ENCODE results near the gene FRS2.

Gene FRS2

DNA sequence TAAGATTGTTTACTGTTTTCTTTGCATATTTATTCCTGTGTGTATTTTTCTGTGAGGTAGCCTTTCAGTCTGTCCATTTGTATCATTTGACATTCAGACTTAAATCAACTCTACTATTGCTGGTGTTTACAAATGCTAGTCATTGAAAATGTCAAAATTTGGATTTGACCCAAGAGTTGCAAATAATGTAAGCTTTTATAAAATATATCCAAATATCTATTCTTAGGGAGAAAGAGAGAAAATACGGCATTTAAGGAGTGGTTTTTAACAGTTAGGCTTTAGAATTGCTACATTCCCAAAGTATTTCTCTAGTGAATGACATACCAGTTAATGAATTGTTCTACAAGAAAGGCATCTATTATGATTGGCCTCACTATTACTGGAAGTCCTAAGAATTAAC lies 37.9 kb downstream of the FRS2 start:
- DNase-seq: no peak

DNA sequence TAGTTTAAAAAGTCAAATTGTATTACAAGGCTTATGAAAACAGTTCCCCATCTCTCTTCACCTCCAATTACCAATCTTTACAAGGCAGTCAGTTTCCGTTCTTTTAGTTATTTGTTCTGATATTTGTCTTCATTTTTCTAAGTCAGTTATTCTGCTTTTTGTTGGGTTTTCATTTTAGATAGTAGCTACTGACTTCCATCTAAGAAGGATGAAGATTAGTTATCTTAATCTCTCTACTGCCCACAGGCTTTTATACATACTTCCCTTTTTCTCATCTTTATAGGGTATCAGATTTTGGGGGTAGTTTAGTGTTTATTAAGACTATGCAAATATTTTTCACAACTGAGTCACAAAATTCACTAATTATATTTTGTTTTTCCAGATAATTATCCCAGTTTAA lies 38.4 kb downstream of the FRS2 start:
- DNase-seq: no peak

DNA sequence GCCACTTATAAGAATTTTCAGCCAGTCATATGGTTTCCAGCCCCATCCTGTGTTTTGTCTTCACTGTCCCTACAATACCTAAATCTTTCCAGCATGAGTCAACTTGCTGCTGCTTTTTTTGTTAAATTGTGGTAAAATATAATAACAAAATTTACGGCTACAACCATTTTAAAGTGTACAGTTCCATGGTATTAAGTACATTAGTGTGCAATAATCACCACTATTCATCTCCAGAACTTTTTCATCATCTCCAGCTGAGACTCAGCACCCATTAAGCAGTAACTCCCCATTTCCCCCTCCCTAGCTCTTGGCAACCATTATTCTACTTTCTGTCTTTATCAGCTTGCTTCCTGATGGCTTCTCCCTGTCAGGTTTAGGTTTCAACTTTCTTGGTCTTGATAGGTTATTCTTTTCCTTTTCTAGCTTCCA lies 39.1 kb downstream of the FRS2 start:
- no peak for DNase-seq

DNA sequence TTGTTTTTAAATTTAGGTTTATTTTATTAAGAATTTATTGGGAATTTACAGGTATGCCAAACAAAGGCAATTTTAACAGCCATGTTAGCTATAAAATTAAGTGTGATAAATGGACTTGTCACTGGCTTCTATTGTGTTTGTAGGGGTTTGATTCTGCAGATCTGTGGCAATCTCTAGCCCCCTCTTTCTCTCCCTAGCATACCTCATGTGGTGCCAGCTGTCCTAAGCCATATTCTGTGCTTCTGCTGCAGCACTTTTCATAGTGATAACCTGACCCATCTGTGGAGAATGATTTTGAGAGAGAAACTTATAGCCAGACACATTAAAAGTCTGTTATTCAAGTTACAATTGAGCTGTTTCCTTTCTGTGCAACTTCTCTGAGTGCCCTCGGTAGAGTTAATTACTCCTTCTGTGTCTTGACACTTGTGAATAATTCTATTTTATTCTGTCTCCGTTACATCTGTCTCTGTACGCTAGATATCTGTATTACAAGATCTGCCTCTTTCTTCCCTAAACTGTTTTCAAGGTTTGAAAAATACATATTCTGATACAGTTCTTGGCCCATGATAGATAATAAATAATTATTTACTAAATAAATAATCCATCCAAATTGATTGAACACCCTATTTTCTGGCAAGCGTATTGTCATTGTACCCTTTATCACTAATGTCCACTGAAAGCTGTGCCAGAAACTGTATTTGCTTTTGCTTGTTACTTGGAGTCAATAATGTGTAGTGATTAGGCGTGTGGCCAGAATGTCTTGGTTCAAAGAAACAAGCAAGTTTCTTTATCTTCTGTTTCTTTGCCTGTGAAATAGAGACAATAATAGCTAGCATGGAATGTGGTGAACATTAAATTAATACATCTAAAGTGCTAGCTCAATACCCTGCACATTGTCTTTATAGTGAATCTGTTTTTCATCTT lies 40.0 kb downstream of the FRS2 start:
- DNase-seq: no peak

DNA sequence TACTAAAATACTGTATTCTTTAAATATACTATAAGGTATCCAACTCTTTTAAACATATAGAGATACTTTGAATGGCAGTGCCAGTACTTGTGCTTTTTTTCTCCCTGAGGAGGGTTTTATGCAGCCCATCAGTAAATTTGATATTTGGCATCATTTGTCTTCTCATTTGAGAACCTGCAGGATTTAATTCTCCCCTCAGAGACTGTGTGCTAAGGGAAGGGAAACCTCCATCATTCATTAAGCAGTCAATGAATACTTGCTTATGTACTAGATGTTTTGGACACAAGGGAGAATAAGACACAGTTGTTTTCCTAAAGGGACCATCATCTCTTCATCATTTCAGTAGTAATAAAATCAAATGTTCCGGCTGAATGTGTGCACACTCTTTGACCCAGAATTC lies 40.8 kb downstream of the FRS2 start:
- DNase-seq: no peak

DNA sequence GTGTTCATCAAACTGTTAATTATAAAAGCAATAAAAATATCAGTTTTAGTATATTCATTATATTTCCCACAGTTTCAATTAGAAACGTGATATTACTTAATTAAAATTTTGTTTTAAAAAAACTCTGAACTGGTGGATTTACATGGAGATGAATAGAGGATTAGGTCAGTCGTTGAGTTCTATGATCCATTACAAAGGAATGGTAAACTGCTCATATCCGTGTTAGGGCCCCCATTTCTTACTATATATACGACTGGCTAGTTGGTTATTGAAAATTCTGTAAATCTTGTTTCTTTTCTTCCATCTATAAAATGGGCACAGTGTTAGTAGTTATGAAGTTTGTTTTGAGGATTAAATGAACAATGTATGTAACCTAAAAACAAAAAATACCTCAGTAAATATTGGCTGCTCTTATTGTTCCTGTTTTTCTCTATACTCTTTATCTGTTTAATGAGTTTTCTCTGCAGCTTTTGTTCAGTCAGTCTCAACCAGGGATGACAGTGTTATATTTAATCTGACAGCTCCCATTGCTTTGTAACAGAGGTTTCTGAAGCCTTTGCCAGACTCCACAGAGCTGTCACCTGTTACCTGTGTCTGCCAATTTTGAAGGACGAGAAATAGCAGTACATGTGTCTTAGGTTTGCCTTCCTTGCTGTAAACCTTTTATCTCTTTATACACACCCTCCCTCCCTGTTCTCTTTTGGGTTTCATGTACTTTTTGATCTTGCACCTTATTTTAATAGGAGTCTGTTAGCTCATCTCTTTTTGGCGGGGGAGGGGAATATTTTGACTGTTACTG lies 41.5 kb downstream of the FRS2 start:
- DNase-seq: no peak

DNA sequence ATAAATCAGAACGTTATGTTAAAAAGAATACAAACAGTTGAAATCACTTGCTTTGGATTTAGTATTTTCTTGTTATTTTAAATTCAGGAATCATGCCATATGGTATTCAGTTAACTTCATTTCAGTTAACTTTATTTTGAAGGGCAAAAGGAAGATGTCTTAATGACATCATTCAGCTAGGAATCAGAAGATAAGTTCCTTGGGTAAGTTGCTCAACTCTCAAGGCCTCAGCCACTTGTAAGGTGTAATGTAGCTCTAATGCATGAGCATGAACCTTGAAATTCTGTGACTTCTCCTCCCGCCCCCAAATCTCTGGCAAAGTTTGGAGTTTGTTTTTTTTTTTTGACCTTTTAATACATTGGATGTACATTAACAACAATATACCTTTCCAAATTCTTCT lies 42.6 kb downstream of the FRS2 start:
- DNase-seq: no peak

DNA sequence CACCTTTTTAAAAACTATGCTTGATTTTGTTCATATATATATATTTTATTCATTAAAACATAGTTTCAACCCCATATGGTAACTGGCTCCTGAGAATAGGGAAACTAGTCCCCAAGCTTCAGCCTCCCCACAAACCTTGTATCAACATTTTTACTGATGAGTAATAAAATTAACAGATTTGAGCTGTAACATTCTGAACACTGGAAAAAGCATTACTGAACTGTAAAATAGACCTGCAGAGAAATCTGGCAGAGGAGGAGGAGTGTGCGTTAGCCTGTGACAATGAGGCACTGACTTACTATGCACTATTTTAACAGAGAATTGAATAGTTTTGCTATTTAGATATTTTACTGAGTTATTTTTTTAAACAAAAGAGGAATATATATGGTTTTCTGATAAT lies 43.1 kb downstream of the FRS2 start:
- no peak for DNase-seq

DNA sequence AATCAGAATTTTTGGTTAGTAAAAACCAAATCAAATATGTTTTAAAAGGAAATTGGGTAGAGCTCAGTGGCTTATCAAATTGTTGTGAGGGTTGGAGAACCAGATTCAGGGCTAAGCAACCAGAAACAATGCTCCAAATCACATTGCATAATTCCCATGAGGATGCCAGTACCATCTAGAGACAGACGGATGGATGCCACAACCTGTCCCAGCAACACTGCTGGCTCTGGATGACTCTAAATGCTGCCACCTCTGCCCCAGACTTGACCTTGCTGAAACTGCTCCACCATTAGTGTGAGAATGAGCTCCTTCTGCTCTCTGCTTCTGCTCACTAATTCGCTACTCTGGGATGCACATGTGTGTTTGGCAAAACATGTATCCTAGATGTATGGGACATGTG lies 43.9 kb downstream of the FRS2 start:
- DNase-seq: no peak

DNA sequence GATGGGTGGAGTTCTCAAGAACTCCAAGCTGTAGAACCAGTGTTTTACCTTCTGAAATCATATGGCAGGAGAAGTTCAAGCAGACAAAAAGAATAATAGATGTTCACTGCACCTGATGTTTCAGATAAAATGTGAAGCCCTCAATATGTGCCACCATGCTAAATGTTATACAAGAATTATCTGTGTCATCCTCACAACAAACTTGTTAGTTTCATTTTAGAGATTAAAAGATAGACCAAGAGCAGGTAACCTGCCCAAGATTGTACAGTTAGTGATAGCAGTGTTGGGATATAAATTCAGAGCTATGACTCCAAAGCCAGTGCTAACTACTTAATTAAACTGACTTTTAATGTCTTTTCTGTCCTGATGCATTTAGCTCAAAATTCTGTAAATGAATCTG lies 44.7 kb downstream of the FRS2 start:
- no peak for DNase-seq

DNA sequence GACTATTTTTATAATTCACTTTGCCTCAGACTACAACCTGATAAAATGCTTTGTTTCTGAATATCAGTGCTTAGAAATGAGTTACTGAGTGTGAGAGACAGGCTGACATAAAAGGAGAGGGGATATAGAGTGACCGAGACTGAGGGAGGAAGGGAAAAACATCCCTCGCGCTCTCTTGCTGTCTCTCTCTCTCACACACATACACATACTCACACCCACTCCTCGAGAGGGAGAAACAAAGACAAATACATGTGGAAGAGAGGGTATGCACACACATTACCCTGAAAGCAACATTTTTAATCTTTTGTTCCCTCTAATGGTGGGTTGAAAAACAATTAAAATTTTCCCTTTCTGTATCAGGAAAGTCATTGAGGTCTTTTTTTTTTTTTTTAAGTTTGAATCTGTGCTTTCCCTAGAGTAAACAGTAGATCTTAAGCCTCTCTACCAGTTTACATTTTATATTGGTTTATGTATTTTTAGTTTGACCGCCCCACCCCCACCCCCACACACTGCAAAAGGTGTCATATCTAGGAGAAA lies 45.3 kb downstream of the FRS2 start:
- no peak for DNase-seq

DNA sequence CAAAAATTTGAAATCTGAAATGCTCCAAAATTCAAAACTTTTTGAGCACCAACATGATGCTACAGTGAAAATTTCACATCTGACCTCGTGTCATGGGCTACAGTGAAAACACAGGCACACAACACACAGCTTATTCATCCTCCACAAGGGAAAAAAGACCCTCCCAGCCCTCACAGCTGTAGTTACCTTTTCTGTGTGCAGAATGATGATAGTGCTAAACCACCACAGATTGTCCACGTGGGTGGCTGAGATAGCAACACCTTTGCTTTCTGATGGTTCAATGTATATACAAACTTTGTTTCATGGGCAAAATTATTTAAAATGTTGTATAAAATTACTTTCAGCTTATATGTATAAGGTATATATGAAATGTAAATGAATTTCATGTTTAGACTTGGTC lies 46.8 kb downstream of the FRS2 start:
- no peak for DNase-seq

DNA sequence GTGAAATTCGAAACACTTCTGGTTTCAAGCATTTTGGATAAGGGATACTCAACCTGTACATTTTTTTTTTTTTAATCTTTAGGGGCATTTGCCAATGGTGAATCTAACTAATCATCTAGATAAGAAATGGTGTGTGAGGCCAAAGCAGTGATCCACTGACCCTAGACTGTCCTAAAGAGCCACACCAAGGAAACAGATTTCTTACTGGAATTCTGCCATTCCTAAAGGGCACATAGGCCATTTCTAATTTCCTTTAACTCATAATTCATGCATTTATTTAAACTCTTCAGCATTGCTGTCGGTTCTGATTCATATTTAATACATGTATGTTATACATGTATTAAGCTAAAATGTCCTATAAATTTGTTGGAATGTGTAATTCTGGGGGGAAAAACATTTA lies 47.2 kb downstream of the FRS2 start:
- no peak for DNase-seq

DNA sequence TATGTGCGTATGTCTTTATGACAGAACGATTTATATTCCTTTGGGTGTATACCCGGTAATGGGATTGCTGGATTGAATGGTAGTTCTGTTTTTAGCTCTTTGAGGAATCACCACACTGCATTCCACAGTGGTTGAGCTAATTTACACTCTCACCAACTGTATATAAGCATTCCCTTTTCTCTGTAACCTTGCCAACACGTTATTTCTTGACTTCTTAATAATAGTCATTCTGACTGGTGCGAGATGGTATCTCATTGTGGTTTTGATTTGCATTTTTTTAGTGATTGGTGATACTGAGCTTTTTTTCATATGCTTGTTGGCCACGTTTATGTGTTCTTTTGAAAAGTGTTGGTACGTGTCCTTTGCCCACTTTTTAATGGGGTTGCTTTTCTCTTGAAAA lies 49.7 kb downstream of the FRS2 start:
- DNase-seq: no peak

DNA sequence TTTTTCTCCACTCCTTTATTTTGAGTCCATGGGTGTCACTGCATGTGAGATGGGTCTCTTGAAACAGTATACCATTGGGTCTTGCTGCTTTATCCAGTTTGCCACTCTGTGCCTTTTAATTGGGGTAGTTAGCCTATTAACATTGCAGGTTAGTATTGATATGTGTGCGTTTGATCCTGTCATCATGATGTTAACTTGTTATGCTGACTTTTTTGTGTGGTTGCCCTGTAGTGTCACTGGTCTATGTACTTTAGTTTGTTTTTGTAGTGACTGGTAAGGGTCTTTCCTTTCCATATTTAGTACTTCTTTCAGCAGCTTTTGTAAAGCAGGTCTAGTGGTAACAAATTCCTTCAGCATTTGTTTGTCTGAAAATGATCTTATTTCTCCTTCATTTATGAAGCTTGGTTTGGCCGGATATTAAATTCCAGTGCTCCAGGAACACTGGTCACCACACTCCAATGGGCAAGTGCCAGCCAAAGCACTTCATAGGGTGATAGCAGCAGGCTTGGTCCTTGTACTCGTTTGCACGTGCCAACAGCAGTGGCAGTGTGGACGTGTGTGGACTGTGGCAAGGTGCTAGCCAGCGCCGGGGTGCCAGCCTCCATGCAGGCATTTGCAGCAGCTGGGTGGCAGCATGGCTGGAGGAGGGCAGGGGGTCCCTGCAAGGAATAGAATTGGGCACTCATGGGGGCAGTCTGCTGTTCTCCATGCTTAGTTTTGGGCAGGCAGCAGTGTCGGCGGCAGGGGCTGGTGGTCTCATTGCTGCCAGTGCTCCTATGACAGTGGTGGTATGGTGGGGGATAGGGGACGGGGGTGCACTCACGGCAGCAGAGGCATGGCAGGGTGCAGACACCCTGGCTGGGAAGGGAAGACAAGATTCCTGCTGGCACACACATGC lies 53.5 kb downstream of the FRS2 start:
- DNase-seq: no peak

DNA sequence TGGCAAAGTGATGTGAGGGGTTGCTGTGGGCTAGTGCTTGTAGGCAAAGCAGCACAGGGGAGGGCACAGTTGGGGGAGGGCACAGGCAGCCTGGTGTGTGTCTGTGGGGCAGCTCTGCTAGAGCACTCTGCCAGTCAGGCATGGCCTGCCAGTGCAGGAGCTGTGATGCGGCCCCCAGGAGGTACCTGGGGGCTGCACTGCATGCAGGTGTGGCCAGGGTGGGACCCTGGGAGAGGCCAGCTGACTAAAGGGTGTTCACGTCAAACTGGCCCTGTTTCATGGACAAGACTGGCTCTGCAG lies 54.1 kb downstream of the FRS2 start:
- no peak for DNase-seq

DNA sequence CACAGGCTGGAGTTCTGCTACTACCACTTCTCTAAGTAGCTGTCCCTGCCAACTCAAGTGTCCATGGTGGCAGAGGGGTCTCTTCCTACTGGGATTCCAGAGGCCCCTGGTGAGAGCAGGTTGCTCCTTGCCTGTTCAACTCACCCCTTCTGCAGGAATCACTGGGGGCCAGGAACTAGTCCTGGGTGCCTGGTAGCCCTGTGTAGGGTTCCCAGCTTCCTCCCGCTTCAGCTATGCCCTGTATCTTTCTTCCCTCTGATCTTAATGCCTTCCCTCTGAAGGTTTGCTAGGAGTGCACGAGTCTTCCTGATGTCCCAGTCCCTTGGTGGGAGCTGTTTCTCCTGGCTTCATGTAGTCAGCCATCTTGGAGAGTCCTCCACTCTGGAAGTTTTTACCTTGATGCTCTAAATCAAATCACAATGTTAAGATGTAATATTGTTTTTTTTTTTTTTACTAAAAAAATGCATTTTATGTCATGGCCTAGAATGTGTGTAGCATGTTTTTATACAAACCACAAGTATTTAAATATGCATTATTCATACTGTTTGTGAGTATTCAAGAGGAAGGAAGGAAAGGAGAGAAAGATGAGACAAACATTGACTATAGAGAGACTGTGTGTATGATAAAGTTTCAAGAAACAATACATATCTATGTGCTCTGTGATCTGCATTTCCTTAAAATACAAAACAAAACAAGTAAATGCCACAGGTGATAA lies 54.7 kb downstream of the FRS2 start:
- no peak for DNase-seq

DNA sequence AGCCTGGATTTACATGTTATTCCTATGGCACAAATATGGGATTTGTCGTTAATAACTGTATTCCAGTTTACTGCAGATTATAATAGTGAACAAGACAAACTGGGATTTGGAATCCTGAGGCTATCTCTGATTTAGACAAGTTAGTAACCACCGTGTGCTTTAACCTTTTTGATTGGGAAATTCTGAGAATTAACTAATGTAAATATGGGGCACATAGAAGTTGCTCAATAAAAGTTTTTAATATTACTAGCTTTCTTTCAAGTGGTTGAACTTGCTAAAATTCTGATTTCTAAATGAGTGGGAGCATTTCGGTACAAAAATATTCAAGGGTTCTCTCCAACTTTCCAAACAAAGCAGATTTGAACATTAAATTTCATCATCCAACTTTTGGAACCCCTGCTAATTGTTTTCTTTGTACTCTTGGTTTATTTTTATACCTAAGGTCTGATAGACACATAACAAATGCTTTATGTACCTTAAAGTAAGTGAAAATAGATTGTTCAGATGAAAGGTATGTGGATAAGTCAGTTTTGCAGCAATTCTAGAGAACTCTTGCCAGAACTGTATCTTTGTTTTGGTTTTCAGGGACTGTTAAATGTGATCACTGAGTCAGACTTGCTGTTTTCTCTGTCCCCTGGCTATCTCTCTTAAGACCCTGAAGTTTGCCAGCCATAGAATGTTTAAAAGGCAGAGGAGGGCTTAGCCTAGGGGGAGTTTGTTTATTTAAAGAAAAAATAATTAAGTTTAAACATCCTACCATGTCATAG lies 57.5 kb downstream of the FRS2 start:
- no peak for DNase-seq

DNA sequence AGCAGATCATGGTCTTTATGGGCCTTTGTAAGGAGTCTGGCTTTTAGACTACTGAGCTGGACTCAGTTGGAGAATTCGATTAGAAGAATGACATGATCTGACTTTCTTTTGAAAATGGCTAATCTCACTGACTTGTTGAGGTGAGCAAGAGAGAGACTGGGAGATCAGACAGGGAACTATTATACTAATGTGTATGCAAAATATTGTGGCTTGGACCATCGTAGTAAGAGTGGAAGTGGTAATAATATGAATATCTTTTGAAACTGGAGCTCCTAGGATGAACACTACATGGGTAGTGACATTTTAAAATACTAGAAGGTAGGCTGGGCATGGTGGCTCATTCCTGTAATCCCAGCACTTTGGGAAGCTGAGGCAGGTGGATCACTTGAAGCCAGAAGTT lies 58.8 kb downstream of the FRS2 start:
- DNase-seq: no peak

DNA sequence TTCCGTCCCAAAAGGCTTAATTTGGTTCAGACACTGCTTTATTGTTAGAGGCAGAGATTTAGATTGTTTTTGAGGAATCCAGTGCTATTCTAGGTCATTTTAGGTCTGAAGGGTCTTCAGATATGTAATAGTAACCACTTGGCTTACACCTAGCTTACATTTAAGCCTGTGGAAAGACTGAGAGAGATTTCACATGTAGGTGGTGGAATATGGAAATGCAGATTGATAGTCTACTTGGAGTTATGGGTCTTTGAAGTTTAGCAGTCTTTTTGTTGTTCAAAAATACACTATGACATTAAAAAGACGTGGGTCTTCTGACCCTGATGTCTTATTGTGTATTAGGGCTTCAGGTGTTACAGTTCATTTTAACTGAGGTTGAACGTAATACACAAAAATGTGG lies 63.7 kb downstream of the FRS2 start:
- no peak for DNase-seq

DNA sequence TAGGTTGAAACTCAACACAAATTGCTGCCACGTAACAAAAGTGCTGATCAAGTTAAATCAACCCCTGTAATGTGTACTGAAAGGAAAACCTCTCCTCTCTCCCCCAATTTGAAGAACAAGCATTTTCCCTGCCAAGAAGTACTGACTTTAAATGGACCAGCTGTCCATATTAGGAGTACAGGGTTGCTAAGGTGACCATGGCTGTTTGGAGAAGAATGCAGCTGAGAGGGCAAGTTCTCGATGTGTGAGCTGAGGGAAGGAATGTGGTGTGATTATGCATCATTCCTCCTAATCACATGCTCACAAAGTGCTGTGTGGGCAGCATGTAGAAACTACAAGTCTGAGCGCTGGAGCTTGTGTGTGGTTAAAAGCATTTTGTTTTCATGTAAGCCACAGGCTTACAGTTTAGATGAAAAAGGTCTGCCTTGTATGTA lies 64.2 kb downstream of the FRS2 start:
- DNase-seq: no peak

DNA sequence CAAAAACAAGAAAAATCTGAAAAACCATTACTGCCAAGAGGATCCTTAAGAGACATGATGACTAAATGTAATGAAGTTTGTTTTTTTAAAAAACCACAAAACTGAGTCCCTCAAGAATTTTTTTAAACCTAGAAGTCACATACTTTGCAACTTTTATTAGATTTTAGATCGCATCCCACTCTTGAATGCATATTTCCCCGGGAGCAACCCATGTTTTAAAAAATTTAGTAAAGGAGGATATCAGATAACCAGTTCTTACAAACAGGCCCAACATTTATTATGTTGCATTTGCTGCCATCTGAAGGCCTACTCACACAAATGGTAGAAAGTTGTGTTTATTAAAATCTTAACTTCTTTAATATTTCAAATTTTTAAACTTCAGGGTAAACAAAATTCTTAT lies 70.8 kb downstream of the FRS2 start:
- DNase-seq: no peak

All from NCI-H187 (cell line).